AG04450 (cell line): ENCODE measurements around the gene TGFB1I1. TPM values are rescaled to one million over a fixed set of nuclear protein-coding genes. Genes with fewer than 3 reads are reported as not detected.
A peak's percentile ranks its signal among the peaks of the same experiment; 100 is the strongest.

Experiments used
- CTCF ChIA-PET: fragments of 300-600, 350-600 bp; formaldehyde crosslinking; extraction: SDS; loops from one replicate; lab custom pipeline; 2022; ENCODE audit warnings: antibody characterized with exemption, inconsistent platforms; lab: Charles Lee
- POLR2A ChIA-PET: fragments of 350-600 bp; formaldehyde crosslinking; extraction: SDS; loops from one replicate; lab custom pipeline; 2021; ENCODE audit warnings: antibody characterized with exemption, inconsistent platforms; lab: Yijun Ruan, JAX
- DNase-seq: peaks from one replicate; pipeline ENCODE4 v3.0.0-alpha.2; 2011; ENCODE audit warnings: low read depth, low spot score
- H3K27ac ChIP-seq: one replicate; pipeline ENCODE4 v1.5.1; 2012; ENCODE audit warnings: low read depth, low read length, control low read depth
- H3K27me3 ChIP-seq: one replicate; pipeline ENCODE4 v1.6.0; 2012; ENCODE audit warnings: low read length; ENCODE audit not compliant: control insufficient read depth, insufficient read depth
- H3K4me3 ChIP-seq: 2 replicates; pipeline ENCODE4 v1.5.1; 2011; ENCODE audit warnings: mild to moderate bottlenecking, low read depth, low read length, control low read depth
- H3K9me3 ChIP-seq: 2 replicates; pipeline ENCODE4 v1.5.1; 2012; ENCODE audit warnings: low read length; ENCODE audit not compliant: control insufficient read depth, insufficient read depth
- polyA plus RNA-seq: library from polyadenylated mRNA; depleted of rRNA; stranded (reverse); fragments of >200 nt; gene quantifications from 2 replicates; pipeline ENCODE4 v1.2.3, GENCODE V29; 2011
- TF ChIP-seq, protein P1 (sequence below): IDR thresholded peaks from 2 replicates; pipeline ENCODE4 v1.5.1; 2011; ENCODE audit warnings: low read depth, low read length, control low read depth, inconsistent platforms

TGFB1I1 gene
- polyA plus RNA-seq, 1 experiment: 42.4 TPM

DNA sequence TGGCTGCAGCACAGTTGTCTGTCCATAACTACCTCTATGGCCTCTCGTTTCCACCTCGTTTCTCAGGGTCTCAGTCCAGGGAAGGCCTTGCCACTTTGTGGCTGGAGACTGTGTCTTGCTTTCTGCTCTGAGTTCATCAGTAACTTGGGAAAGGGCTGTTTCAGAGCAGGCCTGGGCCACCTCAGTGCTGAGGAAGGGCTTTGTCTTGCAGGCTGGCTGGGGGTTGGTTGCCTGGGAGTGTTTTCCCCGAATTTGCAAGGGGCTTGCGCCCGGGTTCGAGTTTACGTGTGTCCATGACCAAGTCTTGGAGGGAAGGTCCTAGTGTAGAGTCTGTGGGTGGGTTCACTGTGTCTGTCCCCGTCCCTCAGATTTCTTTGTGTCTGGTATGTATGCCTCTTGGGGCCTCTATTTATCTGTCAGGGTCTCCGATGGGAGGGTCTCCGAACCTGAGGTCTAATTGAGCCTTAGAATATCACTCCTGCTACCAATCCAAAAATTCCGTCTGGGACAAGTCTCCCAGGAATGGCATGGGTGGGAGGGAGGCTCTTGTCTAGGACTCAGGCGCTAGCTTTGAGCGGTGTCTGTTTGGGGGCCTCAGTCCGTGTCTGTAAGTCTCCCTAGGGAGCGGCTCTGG is 594 bp upstream of the TGFB1I1 start:
- DNase-seq: no peak
- no peaks in the 10 kb centered on the region for H3K27me3 ChIP-seq
- peak overlapping the region; percentile 85 for H3K4me3 ChIP-seq
- ChIA-PET CTCF (interaction anchor here (1.1 to 4.8 kb wide), 2 partner anchors 12 to 329 kb away, joined by 3 to 49 read pairs; partner anchors contain the start of gene ARMC5), POLR2A (interaction anchor here (0.7 to 2.9 kb wide), 4 partner anchors 11 to 438 kb away, joined by 3 to 44 read pairs (median 6); partner anchors contain the start of genes ARMC5, SLC5A2 and STX4)
- H3K9me3 ChIP-seq: peaks cover 5% of the 10 kb centered on the region
- TF ChIP-seq, protein P1, sequence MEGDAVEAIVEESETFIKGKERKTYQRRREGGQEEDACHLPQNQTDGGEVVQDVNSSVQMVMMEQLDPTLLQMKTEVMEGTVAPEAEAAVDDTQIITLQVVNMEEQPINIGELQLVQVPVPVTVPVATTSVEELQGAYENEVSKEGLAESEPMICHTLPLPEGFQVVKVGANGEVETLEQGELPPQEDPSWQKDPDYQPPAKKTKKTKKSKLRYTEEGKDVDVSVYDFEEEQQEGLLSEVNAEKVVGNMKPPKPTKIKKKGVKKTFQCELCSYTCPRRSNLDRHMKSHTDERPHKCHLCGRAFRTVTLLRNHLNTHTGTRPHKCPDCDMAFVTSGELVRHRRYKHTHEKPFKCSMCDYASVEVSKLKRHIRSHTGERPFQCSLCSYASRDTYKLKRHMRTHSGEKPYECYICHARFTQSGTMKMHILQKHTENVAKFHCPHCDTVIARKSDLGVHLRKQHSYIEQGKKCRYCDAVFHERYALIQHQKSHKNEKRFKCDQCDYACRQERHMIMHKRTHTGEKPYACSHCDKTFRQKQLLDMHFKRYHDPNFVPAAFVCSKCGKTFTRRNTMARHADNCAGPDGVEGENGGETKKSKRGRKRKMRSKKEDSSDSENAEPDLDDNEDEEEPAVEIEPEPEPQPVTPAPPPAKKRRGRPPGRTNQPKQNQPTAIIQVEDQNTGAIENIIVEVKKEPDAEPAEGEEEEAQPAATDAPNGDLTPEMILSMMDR: no peak
- peak overlapping the region; percentile 97 for H3K27ac ChIP-seq

DNA sequence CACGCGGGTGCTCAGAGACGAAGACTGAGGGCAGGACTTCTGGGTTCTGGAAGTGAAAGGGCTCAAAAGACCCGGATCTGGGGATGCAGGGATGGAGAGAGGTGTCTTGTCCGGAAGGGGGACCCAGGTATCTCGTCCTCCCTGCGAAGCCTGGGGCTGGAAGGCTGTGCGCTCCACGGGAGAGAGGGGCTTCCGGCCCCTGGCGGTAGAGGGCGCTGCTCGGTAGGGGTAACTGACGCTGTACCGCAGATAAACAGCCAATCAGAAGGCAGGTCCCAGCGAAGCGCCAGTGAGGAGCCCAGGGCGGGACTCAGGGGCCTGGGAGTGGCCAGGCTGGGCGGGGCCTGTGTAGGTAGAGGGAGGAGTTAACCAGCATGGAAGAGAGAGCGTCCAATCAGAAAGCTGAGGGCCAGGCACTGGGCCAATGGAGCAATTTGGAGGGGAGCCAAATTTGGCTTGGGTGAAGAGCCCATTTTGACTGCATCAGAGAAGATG is 804 bp downstream of the TGFB1I1 start:
- peak overlapping the region; percentile 99 for H3K27ac ChIP-seq
- no peaks in the 10 kb centered on the region for H3K27me3 ChIP-seq
- peak; percentile 69 for DNase-seq
- ChIA-PET CTCF (interaction anchor here (0.6 to 4.8 kb wide), 6 partner anchors 12 to 249 kb away, joined by 3 to 49 read pairs (median 4); partner anchors contain the start of gene ARMC5), POLR2A (interaction anchor here (0.6 to 1.0 kb wide), 3 partner anchors 13 to 35 kb away, joined by 3 read pairs; partner anchors contain the start of genes ARMC5 and RUSF1)
- TF ChIP-seq, protein P1: peak; percentile 70
- H3K4me3 ChIP-seq: peak overlapping the region; percentile 85
- H3K9me3 ChIP-seq: peaks cover 5% of the 10 kb centered on the region

DNA sequence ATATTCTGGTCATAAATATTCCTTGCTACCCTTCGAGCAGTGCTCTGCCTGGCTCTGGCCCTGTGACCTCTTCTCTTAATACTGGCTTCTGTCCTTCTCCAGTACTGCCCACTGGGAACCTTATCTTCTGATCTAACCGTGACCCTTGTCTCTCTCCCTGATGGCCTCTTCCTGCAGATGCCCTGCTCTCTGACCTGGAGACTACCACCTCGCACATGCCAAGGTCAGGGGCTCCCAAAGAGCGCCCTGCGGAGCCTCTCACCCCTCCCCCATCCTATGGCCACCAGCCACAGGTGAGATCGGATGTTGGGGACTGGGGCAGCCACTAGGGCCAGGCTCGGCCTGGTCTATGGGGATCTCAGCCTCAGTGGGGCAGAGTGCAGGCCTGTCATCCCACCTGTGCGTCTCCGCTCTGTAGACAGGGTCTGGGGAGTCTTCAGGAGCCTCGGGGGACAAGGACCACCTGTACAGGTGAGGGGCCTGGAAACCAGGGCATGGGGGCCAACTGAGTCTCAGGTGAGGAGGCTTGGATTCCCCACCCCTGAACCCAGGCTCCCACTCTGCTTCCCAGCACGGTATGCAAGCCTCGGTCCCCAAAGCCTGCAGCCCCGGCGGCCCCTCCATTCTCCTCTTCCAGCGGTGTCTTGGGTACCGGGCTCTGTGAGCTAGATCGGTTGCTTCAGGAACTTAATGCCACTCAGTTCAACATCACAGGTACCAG is 1.5 kb downstream of the TGFB1I1 start:
- CTCF ChIA-PET: interaction anchor here (0.6 to 3.2 kb wide), 6 partner anchors 13 to 248 kb away, joined by 3 to 15 read pairs (median 4); no protein-coding TSS in a partner anchor
- Histone ChIP-seq H3K9me3 (peaks cover 5% of the 10 kb centered on the region), H3K4me3 (peak overlapping the region; percentile 85), H3K27me3 (no peaks in the 10 kb centered on the region), H3K27ac (peak overlapping the region; percentile 47)
- TF ChIP-seq, protein P1: no peak
- no peak for DNase-seq
- POLR2A ChIA-PET: interaction anchor here (0.6 to 1.0 kb wide), 3 partner anchors 14 to 35 kb away, joined by 3 read pairs; partner anchors contain the start of genes ARMC5 and RUSF1

DNA sequence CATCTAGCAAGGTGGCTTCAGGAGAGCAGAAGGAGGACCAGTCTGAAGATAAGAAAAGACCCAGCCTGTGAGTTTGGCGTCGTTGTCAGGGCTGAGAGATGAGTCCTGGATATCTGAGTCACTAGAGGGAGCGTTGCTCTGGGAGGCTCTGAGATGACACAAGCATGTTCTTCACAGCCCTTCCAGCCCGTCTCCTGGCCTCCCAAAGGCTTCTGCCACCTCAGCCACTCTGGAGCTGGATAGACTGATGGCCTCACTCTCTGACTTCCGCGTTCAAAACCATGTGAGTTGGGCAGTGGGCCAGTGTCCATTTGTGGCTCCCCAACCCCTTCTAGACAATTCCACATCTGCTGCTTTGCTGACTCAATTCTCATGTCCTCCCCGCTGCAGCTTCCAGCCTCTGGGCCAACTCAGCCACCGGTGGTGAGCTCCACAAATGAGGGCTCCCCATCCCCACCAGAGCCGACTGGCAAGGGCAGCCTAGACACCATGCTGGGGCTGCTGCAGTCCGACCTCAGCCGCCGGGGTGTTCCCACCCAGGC is 2.3 kb downstream of the TGFB1I1 start:
- TF ChIP-seq, protein P1: no peak
- DNase-seq: peak; percentile 39
- POLR2A ChIA-PET: no interaction called here
- peak overlapping the region; percentile 39 for H3K27ac ChIP-seq
- 0 out of 2 replicates have a peak overlapping the region, but pooled peaks have one; percentile 2 for H3K4me3 ChIP-seq
- CTCF ChIA-PET: interaction anchor here (0.9 to 3.2 kb wide), 2 partner anchors 14 to 31 kb away, joined by 4 to 15 read pairs; no protein-coding TSS in a partner anchor
- no peaks in the 10 kb centered on the region for H3K27me3 ChIP-seq
- H3K9me3 ChIP-seq: peaks cover 5% of the 10 kb centered on the region
